ENCODE data around the gene LDB2.

Gene LDB2

GRCh38 chr4:16912896-16913295 is 14.5 kb upstream of the LDB2 start:
- no peak overlapping the region for H2AFZ ChIP-seq (ENCODE audit: low read length)
- H3F3A ChIP-seq (ENCODE audit: low read depth) = no peaks in the 10 kb centered on the region
- no peak overlapping the region for H3K9ac ChIP-seq (ENCODE audit: low read depth, low read length, poor library complexity, severe bottlenecking)
- no peaks in the 10 kb centered on the region for H4K20me1 ChIP-seq (ENCODE audit: insufficient read depth, low read length, poor library complexity, severe bottlenecking)
- no peaks in the 10 kb centered on the region for H3K27me3 ChIP-seq (ENCODE audit: insufficient read depth, low read length, poor library complexity, severe bottlenecking)
- no peak overlapping the region for H3K4me2 ChIP-seq (ENCODE audit: low read depth, low read length, poor library complexity, severe bottlenecking)
- no peaks in the 10 kb centered on the region; the same call in 1 of the 2 replicates for H3K9me3 ChIP-seq (ENCODE audit: insufficient read depth, low read depth, low read length)
- H3K9me2 ChIP-seq (replicated peaks; ENCODE audit: low read depth, low read length) = no peaks in the 10 kb centered on the region
- no peaks in the 10 kb centered on the region for H3K79me2 ChIP-seq (ENCODE audit: insufficient read depth, low read length)
- no peak for TF ChIP-seq CTCF (conservative IDR thresholded peaks at IDR 0.05; ENCODE audit: low read length)
- H3K36me3 ChIP-seq (ENCODE audit: insufficient read depth, low read length) = no peaks in the 10 kb centered on the region
- H3K4me1 ChIP-seq (ENCODE audit: insufficient read depth, low read length, poor library complexity, severe bottlenecking) = no peaks in the 10 kb centered on the region
- H3K4me3 ChIP-seq (ENCODE audit: low read length, poor library complexity, severe bottlenecking) = no peak overlapping the region

DNA sequence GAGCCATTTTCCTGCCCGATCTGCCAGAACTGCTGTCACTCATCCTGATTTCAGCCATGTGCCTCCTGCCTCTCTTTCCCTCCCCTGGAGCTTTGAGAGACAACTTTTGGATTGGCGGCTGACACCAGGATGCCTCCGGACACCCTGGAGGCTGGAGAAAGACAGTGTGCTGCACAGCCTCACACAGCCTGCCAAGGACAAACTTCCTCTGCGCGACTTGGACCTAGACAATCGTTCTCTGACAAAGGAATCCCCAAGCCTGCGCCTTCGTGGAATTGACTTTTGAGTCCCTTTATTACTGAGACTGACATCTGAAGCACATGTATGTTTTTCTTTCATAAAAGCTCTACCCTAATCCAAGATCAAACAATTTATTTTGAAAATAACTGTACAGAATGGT is 10.8 kb upstream of the LDB2 start:
- TF ChIP-seq CTCF (conservative IDR thresholded peaks at IDR 0.05; ENCODE audit: low read length) (no peak), EZH2phosphoT487 (IDR thresholded peaks at IDR 0.05; ENCODE audit: borderline replicate concordance) (no peak)
- Histone ChIP-seq H3K9ac (ENCODE audit: low read depth, low read length, poor library complexity, severe bottlenecking) (no peak overlapping the region), H3K27me3 (ENCODE audit: insufficient read depth, low read length, poor library complexity, severe bottlenecking) (no peaks in the 10 kb centered on the region), H3K9me2 (replicated peaks; ENCODE audit: low read depth, low read length) (no peaks in the 10 kb centered on the region), H4K20me1 (ENCODE audit: insufficient read depth, low read length, poor library complexity, severe bottlenecking) (no peaks in the 10 kb centered on the region), H3K9me3 (ENCODE audit: insufficient read depth, low read depth, low read length) (no peaks in the 10 kb centered on the region; the same call in 1 of the 2 replicates), H3F3A (ENCODE audit: low read depth) (no peaks in the 10 kb centered on the region), H3K79me2 (ENCODE audit: insufficient read depth, low read length) (no peaks in the 10 kb centered on the region), H3K36me3 (ENCODE audit: insufficient read depth, low read length) (no peaks in the 10 kb centered on the region), H3K4me3 (ENCODE audit: low read length, poor library complexity, severe bottlenecking) (no peak overlapping the region), H3K4me2 (ENCODE audit: low read depth, low read length, poor library complexity, severe bottlenecking) (no peak overlapping the region), H2AFZ (ENCODE audit: low read length) (no peak overlapping the region), H3K4me1 (ENCODE audit: insufficient read depth, low read length, poor library complexity, severe bottlenecking) (no peaks in the 10 kb centered on the region)

DNA sequence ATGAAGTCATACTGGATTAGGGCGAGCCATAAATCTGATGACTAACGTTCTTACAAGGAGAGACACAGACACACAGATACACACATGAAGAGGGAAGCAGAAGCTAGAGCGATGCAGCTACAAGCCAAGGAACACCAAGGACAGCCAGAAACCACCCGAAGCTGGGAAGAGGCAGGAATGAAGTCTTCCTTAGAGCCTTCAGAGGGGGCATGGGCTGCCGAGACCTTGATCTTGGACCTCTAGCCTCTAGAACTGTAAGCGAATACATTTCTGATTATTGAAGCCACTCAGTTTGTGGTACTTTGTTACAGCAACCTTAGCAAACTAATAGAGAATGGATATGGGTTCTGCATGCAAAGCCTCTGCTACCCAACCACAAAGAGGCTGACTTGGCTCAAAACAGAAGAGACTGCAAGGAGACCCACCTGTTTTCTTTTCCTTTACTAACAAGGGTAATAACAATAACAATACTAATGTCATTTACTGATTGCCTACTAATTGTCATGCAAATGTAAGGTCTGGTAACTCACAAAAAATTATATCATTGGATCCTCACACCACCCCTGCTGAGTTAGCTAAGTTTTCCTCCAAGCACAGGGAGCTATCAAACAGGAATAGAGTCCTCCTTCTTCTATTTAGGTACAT is 10.1 kb upstream of the LDB2 start:
- no peaks in the 10 kb centered on the region for H3K27me3 ChIP-seq (ENCODE audit: insufficient read depth, low read length, poor library complexity, severe bottlenecking)
- TF ChIP-seq CTCF (conservative IDR thresholded peaks at IDR 0.05; ENCODE audit: low read length) = no peak
- H3K4me2 ChIP-seq (ENCODE audit: low read depth, low read length, poor library complexity, severe bottlenecking) = no peak overlapping the region
- H3K79me2 ChIP-seq (ENCODE audit: insufficient read depth, low read length) = no peaks in the 10 kb centered on the region
- H3K9ac ChIP-seq (ENCODE audit: low read depth, low read length, poor library complexity, severe bottlenecking) = no peak overlapping the region
- no peaks in the 10 kb centered on the region for H4K20me1 ChIP-seq (ENCODE audit: insufficient read depth, low read length, poor library complexity, severe bottlenecking)
- no peaks in the 10 kb centered on the region for H3K9me2 ChIP-seq (replicated peaks; ENCODE audit: low read depth, low read length)
- H3F3A ChIP-seq (ENCODE audit: low read depth) = no peaks in the 10 kb centered on the region
- H3K4me1 ChIP-seq (ENCODE audit: insufficient read depth, low read length, poor library complexity, severe bottlenecking) = no peaks in the 10 kb centered on the region
- no peaks in the 10 kb centered on the region for H3K36me3 ChIP-seq (ENCODE audit: insufficient read depth, low read length)
- no peak overlapping the region for H3K4me3 ChIP-seq (ENCODE audit: low read length, poor library complexity, severe bottlenecking)
- H2AFZ ChIP-seq (ENCODE audit: low read length) = no peak overlapping the region
- no peaks in the 10 kb centered on the region; the same call in 1 of the 2 replicates for H3K9me3 ChIP-seq (ENCODE audit: insufficient read depth, low read depth, low read length)

All from Loucy (cell line).